GM18499 (cell line): ENCODE results near the gene LDLRAD3.

Source experiments
- ATAC-seq: cut with Tn5 transposase; IDR thresholded peaks from one replicate; pipeline ENCODE4 v1.9.1; 2021; ENCODE audit warnings: moderate number of reproducible peaks; ENCODE audit not compliant: insufficient read depth, unreplicated experiment

The LDLRAD3 gene

GRCh38 chr11:35953081-35953760 lies 9.4 kb downstream of the LDLRAD3 start:
- no peak for ATAC-seq

GRCh38 chr11:35954205-35954604 lies 10.3 kb downstream of the LDLRAD3 start:
- ATAC-seq: no peak

GRCh38 chr11:35955636-35956035 lies 11.8 kb downstream of the LDLRAD3 start:
- ATAC-seq: no peak

- ATAC-seq: no peak
These were observed 18.7 kb downstream of the LDLRAD3 start for GRCh38 chr11:35962369-35963138.

GRCh38 chr11:35963911-35964310 lies 20.0 kb downstream of the LDLRAD3 start:
- no peak for ATAC-seq

DNA sequence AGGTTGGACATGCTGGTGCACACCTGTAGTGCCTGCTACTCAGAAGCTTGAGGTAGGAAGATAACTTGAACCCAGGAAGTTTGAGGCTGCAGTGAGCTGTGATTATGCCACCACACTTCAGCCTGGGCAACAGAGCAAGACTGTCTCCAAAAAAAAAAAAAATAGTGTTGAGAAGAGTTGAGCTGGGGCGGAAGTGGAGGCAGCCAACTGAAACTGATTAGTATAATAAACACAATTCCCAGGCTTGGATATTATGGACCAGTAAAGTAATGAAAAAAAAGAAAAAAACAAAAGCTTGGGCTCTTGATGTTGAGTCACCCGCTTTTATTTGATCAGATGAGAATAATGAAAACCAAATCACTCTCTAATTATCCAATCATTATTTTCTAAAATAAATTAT lies 21.0 kb downstream of the LDLRAD3 start:
- ATAC-seq: no peak

GRCh38 chr11:35967042-35967441 lies 23.2 kb downstream of the LDLRAD3 start:
- no peak for ATAC-seq

DNA sequence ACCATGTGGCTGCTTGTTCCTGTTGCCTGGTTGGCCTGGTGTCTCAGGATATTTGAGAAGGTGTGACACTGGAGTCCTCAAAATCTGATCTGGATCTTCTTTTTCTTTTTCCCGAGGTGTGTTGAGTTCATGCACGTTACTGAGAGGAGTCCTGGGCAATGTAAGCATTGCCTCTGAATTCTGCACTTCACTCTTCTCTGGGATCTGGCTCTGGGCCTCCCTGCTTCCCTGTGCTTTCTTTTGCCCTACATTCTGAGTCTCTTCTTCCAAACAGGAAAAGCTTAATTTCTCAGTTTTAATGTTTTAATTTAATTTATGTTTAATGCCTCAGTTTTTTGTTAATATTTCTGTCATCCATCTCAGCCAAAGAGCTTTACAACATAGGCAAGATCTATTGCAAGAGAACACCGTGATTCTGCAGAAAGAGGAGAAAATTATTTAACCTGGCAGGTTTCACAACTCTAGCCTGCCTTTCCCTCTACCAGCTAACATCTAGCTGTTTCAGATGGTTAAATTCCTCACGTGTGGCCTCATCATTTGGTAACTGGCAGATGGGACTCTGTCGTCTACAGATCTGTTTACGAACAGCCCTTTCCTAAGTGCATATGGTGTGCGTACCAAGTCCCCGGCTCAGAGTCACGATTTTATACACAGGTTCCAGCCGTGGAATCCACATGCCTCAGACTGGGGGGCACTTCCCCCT lies 24.7 kb downstream of the LDLRAD3 start:
- ATAC-seq: no peak

- ATAC-seq: no peak
These were observed 25.5 kb downstream of the LDLRAD3 start for GRCh38 chr11:35969089-35970042.

DNA sequence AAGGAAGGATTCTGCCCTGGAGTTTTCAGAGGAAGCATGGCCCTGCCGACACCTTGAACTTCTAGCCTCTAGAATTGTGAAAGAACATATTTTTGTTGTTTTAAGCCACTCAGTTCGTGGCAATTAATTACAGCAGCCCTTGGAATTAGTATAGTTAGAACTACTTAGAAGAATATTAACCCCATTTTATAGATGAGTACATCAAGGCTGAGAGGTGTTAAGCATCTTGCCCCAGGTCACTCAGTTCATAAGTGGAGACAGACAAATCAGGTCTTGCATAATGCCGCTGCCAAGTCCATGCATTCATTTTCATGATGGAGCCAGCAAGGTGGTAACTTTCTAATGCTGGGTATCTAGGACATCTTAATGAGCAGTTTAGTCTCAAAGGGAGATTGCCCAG lies 26.6 kb downstream of the LDLRAD3 start:
- ATAC-seq: no peak

DNA sequence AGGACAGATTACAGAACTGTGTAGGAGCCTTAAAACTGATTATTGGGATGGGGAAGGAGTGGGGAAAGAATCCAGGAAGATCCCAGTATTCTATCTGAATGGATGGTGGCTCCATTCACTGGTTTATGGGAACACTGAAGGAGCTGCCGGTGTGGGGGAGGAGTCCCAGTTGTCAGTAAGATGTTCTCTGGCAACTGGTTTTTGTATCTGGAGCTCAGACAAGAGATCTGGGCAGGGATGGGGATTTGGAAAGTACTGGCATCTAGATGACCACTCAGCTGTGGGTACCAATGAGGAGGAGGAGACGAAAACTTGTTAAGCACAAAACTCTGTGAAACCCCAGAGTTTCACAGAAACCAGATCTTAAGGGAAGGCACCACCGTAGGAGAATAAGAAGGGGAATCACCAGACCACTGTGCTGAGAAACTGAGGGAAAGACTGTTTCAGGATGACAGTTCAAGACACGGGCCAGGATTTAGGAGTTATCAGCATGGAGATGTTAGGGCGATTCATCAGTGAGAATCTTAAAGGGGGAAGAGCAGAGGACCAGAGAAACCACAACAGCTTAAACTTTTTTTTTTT lies 28.1 kb downstream of the LDLRAD3 start:
- ATAC-seq: no peak

GRCh38 chr11:35974882-35975589 lies 31.2 kb downstream of the LDLRAD3 start:
- no peak for ATAC-seq

- ATAC-seq: no peak
These were observed 32.6 kb downstream of the LDLRAD3 start for GRCh38 chr11:35976434-35976833.

DNA sequence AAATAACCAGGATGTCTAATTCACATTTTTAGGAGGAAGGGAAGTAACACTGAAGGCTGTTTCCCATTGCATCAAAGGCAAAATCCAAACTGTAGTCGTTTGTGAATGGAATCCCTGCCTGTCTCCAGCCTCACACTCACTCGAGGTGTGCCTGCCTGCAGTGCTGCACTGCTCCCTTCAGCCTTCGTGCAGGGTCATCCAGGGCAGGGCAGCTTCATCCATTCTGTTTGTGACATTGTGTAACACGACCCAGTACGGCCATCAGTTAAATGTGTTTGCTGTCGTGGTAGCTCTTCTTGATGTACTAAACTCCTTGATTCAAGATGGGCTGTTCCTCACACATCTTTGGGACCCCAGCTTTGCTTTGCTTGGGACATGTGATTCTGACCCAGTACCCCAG lies 34.3 kb downstream of the LDLRAD3 start:
- ATAC-seq: no peak

DNA sequence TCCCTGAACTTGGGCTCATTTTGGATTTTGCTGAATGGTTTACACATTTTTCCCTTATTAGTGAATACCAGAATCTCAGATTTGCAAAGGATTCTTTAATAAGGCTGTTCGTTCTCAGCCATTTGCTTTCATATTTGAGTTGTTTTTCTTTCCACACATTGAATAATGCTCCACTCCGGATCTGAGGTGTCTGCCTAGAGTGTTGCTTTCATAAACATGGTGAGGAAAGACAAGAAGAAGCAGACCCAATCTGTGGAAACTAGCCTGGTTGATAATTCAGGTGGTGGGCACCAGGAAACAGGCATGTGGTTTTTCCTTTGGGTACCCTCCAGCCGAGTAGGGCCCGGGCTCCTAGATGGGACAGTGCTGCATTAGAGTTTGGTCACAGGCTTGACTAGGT lies 35.0 kb downstream of the LDLRAD3 start:
- no peak for ATAC-seq

- no peak for ATAC-seq
These were observed 37.0 kb downstream of the LDLRAD3 start for GRCh38 chr11:35980686-35981390.

DNA sequence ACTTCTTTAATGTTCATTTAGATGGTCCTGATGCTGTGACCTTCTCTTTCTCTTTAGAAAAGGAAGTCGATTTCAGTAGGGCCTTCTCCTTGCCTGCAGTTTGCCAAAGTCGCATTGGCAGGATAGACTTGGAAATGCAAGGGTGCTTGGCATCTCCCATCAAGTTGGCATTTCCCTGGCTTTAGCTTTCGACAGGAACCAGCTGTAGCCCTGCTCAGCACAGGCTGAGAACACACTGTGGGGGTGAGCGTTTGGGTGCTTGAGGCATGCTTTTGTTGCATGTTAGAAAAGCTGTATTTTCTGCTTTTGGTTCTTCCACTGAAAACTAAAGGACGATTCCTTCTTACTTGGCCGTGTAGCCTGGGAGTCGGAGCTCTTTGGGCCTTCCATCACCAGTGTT lies 37.7 kb downstream of the LDLRAD3 start:
- no peak for ATAC-seq

DNA sequence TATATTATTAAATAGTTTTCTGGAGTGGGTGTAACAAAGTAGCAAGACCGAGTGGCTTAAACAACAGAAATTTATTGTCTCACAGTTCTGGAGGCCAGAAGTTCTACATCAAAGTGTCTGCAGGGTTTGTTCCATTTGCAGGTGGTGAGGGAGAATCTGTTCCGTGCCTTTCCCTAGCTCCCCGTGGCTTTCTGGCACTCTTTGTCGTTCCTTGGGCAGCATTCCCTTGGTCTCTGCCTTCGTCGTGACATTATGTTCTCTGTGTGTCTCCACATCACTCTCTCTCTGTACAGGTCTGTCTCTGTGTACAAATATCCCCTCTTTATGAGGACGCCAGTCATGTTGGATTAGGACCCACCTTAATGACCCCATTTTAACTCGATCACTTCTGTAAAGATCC lies 38.2 kb downstream of the LDLRAD3 start:
- no peak for ATAC-seq

DNA sequence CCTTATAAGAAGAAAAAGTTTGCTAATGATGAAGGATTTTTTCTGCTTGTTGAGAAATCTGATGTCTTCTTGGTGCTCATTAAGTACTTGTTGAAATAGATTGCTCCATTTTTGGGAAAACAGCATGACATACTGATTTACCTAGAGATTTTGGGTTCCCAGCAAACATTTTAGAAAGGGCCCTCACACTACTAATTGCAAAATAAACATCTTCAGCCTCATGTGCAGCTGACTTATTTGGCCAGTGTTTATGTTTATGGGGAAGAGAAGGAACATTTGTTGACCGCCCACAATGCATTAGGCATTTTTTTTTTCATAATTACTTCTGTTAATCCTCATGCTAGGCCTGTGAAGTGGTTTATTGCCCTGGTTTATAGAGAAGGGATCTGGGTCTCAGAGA lies 40.1 kb downstream of the LDLRAD3 start:
- no peak for ATAC-seq
